GM19099 (cell line): ENCODE measurements around the gene RAVER1.

Source experiments
- POLR2A ChIP-seq: IDR thresholded peaks from 3 replicates; pipeline ENCODE4 v1.6.1; 2011; ENCODE audit warnings: low read depth; ENCODE audit not compliant: insufficient read length; ENCODE audit errors: extremely low read depth

Gene RAVER1

GRCh38 chr19:10328558-10329429 lies 4.5 kb downstream of the RAVER1 start:
- TF ChIP-seq POLR2A, result no peak

GRCh38 chr19:10327793-10328192 lies 5.5 kb downstream of the RAVER1 start:
- no peak for TF ChIP-seq POLR2A

- TF ChIP-seq POLR2A, result no peak
These were observed 7.6 kb downstream of the RAVER1 start for GRCh38 chr19:10325732-10326131.

GRCh38 chr19:10321874-10322835 lies 11.2 kb downstream of the RAVER1 start:
- TF ChIP-seq POLR2A, result no peak

- no peak for TF ChIP-seq POLR2A
These were observed 11.9 kb downstream of the RAVER1 start for GRCh38 chr19:10321417-10321797.

- no peak for TF ChIP-seq POLR2A
These were observed 12.5 kb downstream of the RAVER1 start for GRCh38 chr19:10320602-10321416.

- no peak for TF ChIP-seq POLR2A
These were observed 14.3 kb downstream of the RAVER1 start for GRCh38 chr19:10318807-10319682.

- no peak for TF ChIP-seq POLR2A
These were observed 15.4 kb downstream of the RAVER1 start for GRCh38 chr19:10317857-10318462.

GRCh38 chr19:10317045-10317856 lies 16.1 kb downstream of the RAVER1 start:
- TF ChIP-seq POLR2A, result no peak

- TF ChIP-seq POLR2A, result no peak
These were observed 16.9 kb downstream of the RAVER1 start for GRCh38 chr19:10316229-10317044.

GRCh38 chr19:10315335-10316214 lies 17.8 kb downstream of the RAVER1 start, which contains the start of gene FDX2:
FDX2 (minus strand) TSS chr19:10316015; CDS start chr19:10315996, 19 bp downstream.
- peak; percentile 78 for TF ChIP-seq POLR2A
